SU-DHL-6 (cell line): ENCODE data around the gene ZFAND6.

ENCODE experiments used
- H2AFZ ChIP-seq: fragments of 200-600 bp; sonication (generic); 2 replicates; pipeline ENCODE4 v1.6.1; 2014; ENCODE audit warnings: low read depth, mild to moderate bottlenecking, moderate library complexity, mixed read lengths, antibody characterized with exemption, low read length; ENCODE audit not compliant: severe bottlenecking
- H3F3A ChIP-seq: fragments of 200-600 bp; shearing (Covaris generic); 2 replicates; pipeline ENCODE4 v1.6.0; 2016; ENCODE audit warnings: antibody characterized with exemption, mild to moderate bottlenecking; ENCODE audit not compliant: insufficient read depth
- H3K27ac ChIP-seq: fragments of 200-600 bp; sonication (generic); 2 replicates; pipeline ENCODE4 v1.5.1; 2016; ENCODE audit warnings: low read depth, mild to moderate bottlenecking, low read length, moderate library complexity, mixed read lengths
- H3K27me3 ChIP-seq: fragments of 200-600 bp; sonication (generic), shearing (Covaris generic); 2 replicates; pipeline ENCODE4 v1.6.0; 2014; ENCODE audit warnings: mild to moderate bottlenecking, low read length
- H3K36me3 ChIP-seq: fragments of 200-600 bp; sonication (generic); 2 replicates; pipeline ENCODE4 v1.6.1; 2014; ENCODE audit warnings: mild to moderate bottlenecking, low read length, mixed read lengths
- H3K4me2 ChIP-seq: fragments of 300-600, 200-600 bp; shearing (Covaris generic), sonication (generic); 2 replicates; pipeline ENCODE4 v1.6.0; 2014; ENCODE audit warnings: low read length, low read depth, mild to moderate bottlenecking; ENCODE audit not compliant: poor library complexity, severe bottlenecking
- H3K4me3 ChIP-seq: fragments of 200-600 bp; sonication (generic); 2 replicates; pipeline ENCODE4 v1.5.1; 2014; ENCODE audit warnings: antibody characterized with exemption, low read length, mild to moderate bottlenecking, mixed read lengths; ENCODE audit not compliant: insufficient read depth, poor library complexity, severe bottlenecking
- H3K79me2 ChIP-seq: fragments of 200-600 bp; sonication (generic); 2 replicates; pipeline ENCODE4 v1.6.1; 2014; ENCODE audit warnings: mild to moderate bottlenecking, low read length, moderate library complexity; ENCODE audit not compliant: insufficient read depth
- H3K9ac ChIP-seq: fragments of 200-600 bp; sonication (generic); 2 replicates; pipeline ENCODE4 v1.7.0; 2014; ENCODE audit warnings: mild to moderate bottlenecking, low read length
- H3K9me2 ChIP-seq: fragments of 200-600 bp; sonication (generic); replicated peaks from 2 replicates; pipeline ENCODE4 v1.6.1; 2014; ENCODE audit warnings: low read length; ENCODE audit not compliant: insufficient read depth
- H3K9me3 ChIP-seq: fragments of 200-600 bp; sonication (generic); 2 replicates; pipeline ENCODE4 v1.6.1; 2014; ENCODE audit warnings: low read length, mixed read lengths; ENCODE audit not compliant: insufficient read depth
- H4K20me1 ChIP-seq: fragments of 200-600 bp; sonication (generic); 2 replicates; pipeline ENCODE4 v1.6.1; 2014; ENCODE audit warnings: low read depth, mild to moderate bottlenecking, antibody characterized with exemption, low read length, moderate library complexity, mixed read lengths
- CTCF ChIP-seq: fragments of 200-600 bp; sonication (generic); IDR thresholded peaks from one replicate; pipeline ENCODE4 v1.5.1; 2017; ENCODE audit warnings: antibody characterized with exemption, mild to moderate bottlenecking, low read length, moderate library complexity; ENCODE audit not compliant: insufficient read depth, poor library complexity, severe bottlenecking
- EZH2phosphoT487 ChIP-seq: fragments of 200-600 bp; sonication (generic), shearing (Covaris generic); conservative IDR thresholded peaks from 2 replicates; pipeline ENCODE4 v1.6.1; 2018; ENCODE audit warnings: mild to moderate bottlenecking, antibody characterized with exemption, low read length, moderate library complexity, mixed read lengths

The ZFAND6 gene

GRCh38 chr15:80100247-80100646 is 40.8 kb downstream of the ZFAND6 start:
- TF ChIP-seq CTCF (no peak), EZH2phosphoT487 (no peak)
- H3K9ac ChIP-seq = no peak overlapping the region
- H3K4me3 ChIP-seq = no peak overlapping the region
- peaks cover 64% of the 10 kb centered on the region for H3K79me2 ChIP-seq
- no peaks in the 10 kb centered on the region for H3K9me2 ChIP-seq
- H2AFZ ChIP-seq = no peak overlapping the region
- H3K27ac ChIP-seq = no peak overlapping the region
- peaks cover 13% of the 10 kb centered on the region for H4K20me1 ChIP-seq
- no peaks in the 10 kb centered on the region for H3K9me3 ChIP-seq
- H3K27me3 ChIP-seq = no peaks in the 10 kb centered on the region
- H3K4me2 ChIP-seq = no peak overlapping the region
- no peaks in the 10 kb centered on the region for H3F3A ChIP-seq
- H3K36me3 ChIP-seq = no peaks in the 10 kb centered on the region

- TF ChIP-seq EZH2phosphoT487 = no peak
- no peak for TF ChIP-seq CTCF
- Histone ChIP-seq H3K27ac (no peak overlapping the region), H3K36me3 (no peaks in the 10 kb centered on the region), H3K27me3 (no peaks in the 10 kb centered on the region), H3K9me2 (no peaks in the 10 kb centered on the region), H3K4me3 (no peak overlapping the region), H3K9ac (no peak overlapping the region), H3K9me3 (no peaks in the 10 kb centered on the region), H3K4me2 (no peak overlapping the region), H3K79me2 (peaks cover 47% of the 10 kb centered on the region), H4K20me1 (peaks cover 3% of the 10 kb centered on the region; the same call in 1 of the 2 replicates), H3F3A (no peaks in the 10 kb centered on the region), H2AFZ (no peak overlapping the region)
Measured at GRCh38 chr15:80105193-80105592, 45.7 kb downstream of the ZFAND6 start.

- Histone ChIP-seq H3K36me3 (no peaks in the 10 kb centered on the region), H4K20me1 (peaks cover 3% of the 10 kb centered on the region; the same call in 1 of the 2 replicates), H3K9ac (no peak overlapping the region), H3K9me3 (no peaks in the 10 kb centered on the region), H3K27ac (no peak overlapping the region), H3K27me3 (no peaks in the 10 kb centered on the region), H3K4me2 (no peak overlapping the region), H3F3A (no peaks in the 10 kb centered on the region), H3K79me2 (peaks cover 51% of the 10 kb centered on the region), H3K4me3 (no peak overlapping the region), H2AFZ (no peak overlapping the region), H3K9me2 (no peaks in the 10 kb centered on the region)
- TF ChIP-seq EZH2phosphoT487 = no peak
Measured at GRCh38 chr15:80105595-80105994, 46.1 kb downstream of the ZFAND6 start.

- no peak overlapping the region for H3K4me3 ChIP-seq
- no peaks in the 10 kb centered on the region for H3K36me3 ChIP-seq
- TF ChIP-seq CTCF = no peak
- no peak for TF ChIP-seq EZH2phosphoT487
- no peaks in the 10 kb centered on the region for H3K9me2 ChIP-seq
- H2AFZ ChIP-seq = no peak overlapping the region
- H3K9me3 ChIP-seq = no peaks in the 10 kb centered on the region
- no peak overlapping the region for H3K4me2 ChIP-seq
- peaks cover 3% of the 10 kb centered on the region; the same call in 1 of the 2 replicates for H4K20me1 ChIP-seq
- H3K79me2 ChIP-seq = peaks cover 54% of the 10 kb centered on the region
- H3K27me3 ChIP-seq = no peaks in the 10 kb centered on the region
- H3K9ac ChIP-seq = no peak overlapping the region
- H3F3A ChIP-seq = no peaks in the 10 kb centered on the region
- H3K27ac ChIP-seq = no peak overlapping the region
Measured at GRCh38 chr15:80106051-80106450, 46.6 kb downstream of the ZFAND6 start.
